T-helper 1 cell (primary cell): ENCODE data around the gene COL1A2.

Experiments used
- DNase-seq, 5 donors: peaks; one replicate each; pipeline ENCODE4 v3.0.0-alpha.2; 2012 to 2020

Gene COL1A2

DNA sequence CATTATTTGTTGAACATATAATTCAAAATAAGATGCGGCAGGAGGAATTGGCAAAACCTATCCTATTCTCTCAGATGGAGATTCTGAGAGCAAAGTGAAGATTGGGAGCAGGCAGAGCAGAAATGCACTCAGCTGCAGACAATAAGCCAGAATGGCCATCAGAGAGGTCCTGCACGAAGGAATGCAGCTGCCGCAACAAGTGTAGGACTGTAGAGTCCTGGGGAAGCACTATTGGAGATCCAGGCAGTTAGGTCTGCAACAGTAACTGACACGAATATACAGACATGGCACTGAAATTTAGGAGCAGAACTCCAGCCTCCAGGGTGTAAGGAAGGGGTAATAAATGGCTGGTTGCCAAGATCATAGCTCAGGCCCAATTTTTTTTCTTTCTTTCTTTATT lies 10.4 kb upstream of the COL1A2 start:
- DNase-seq, result no peak

DNA sequence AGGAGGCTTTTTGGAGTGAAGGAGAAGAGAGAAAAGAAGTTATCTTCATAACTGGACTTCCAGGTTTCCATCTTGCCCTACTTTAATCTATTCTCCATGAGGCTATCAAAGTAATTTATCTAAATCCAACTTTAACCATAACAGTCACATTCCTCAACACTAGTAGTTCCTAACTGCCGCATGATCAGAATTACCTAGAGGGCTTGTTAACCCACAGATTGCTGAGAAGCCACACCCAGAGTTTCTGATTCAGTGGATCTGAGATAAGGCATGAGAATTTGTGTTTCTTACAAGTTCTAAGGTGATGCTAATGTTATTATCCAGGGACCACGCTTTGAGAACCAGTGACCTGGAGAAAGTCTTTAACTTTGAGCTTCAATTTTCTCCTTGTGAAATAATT lies 8.3 kb upstream of the COL1A2 start:
- no peak for DNase-seq

DNA sequence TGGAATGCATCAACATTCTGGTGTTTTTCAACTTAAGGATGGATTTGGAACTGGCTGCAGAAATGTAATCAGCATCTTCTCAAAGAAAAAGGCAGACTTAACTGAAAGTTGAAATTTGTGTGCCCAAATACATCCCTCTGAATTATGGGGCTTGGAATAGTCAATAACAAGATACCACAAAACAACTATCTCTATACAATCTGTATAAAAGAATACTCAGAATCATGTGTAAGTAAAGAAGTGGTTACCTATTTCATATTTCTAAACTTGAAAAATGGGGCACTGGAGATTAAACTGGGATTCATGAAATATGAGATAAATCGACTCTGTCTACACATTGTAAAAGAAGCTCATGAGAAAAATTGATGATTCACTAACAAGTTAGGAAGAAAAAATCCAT lies 6.2 kb upstream of the COL1A2 start:
- DNase-seq, result no peak

DNA sequence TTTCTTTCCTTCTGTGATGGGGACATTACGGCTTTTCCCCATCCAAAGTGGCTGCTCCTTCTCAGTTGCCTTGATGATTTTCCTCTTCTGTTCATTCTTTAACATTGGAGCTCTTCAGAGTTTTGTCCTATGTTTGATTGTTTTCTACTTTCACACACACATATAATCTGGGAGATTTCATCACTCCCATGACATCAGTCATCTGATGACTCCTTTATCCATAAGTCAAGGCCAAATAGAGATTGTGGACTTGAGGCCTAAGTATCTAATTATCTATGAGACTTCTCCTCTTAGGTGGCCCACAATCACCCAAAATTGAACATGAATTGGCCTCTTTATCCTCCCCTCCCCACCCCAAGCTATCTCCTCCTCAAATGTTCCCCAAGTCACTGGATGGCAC lies 5.3 kb upstream of the COL1A2 start:
- no peak for DNase-seq

DNA sequence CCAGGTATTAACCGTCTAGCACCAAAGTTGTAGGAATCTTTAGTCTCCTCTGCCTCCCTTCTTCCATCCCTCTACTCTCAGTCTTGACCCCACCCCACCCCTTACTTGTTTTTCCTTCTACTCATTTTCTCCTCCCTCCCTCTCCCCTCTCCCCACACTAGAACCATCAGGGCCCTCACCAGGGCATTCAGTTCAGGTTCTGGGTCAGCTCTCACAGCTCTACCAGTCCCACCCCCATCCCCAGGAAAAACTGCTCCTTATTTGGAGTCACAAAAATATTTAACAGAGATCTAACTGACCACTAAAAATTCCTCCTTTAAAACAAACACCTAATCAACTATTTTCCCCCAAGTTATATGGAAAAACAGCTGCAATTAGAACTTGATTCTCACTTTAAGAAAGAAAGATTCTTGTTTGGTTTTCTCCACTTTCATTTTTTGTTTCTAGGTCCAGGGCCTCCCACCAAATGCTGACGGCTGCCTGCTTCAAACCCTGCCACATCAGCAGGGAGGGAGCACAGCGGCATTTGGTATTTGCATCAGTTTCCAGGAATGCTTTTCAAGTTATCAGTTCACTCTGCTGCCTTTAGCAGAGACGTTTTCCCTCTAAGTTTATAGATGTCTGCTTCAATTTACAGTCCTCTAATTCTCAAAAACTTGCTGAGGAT lies 2.8 kb upstream of the COL1A2 start:
- DNase-seq, result peak in 1 of 5 donors; percentile 38

DNA sequence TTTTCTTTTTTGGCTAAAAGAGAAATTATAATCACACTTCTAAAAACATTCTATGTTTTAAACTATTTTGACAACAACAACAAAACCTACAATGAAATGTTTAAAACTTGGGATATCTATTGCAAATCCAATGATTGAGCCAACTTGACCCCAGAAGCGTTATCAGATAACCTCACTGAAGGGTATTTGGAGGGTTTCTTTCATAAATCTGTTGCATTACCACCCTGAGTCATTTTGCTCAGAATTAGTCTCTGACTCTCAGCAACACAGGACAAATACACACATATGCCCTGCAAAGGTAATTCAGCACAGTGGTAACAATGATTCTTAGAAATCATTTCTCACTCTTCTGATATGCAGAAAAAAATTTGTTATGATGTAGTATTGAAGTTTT lies 2.3 kb upstream of the COL1A2 start:
- peak in 1 of 5 donors; percentile 4 for DNase-seq

DNA sequence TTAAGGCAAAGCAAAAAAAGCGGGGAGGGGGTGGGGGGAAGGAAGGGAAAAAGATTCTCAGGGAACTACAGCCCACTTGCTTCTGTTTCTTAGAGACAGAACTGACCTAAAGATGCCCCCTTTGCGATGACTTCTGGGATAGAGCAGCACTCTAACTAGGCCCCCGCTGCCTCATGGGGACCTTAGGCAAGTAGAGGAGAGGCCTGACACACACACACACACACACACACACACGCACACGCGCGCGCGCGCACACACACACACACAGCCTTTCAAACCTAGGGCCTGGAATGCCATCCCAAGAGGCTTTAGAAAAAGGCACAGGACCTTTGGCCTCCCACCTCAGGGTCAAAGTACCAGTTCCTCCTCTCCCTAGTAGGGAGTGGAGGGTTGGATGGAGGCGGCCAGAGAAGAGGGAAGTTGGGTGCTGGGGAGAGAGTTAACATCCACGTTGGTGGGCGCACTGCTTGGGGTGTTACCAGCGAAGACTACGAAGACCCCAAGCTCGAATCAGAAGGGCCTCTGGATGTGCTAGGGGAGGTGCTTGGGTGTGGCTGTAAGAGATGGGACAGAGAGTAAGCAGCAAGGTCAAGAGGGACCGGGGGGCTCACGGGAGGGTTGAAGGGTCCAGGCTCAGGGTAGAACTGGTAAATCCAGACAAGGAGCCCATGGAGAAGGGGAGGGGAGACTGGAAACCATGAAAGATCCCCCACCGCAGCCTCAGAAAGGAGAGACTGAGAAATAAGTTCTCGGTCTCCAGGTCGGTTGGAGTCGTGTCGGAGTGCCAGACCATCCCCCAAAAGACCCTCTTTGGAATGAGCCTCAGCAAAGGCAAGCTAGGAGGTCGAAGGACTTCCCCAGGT lies 1.2 kb upstream of the COL1A2 start:
- no peak for DNase-seq

DNA sequence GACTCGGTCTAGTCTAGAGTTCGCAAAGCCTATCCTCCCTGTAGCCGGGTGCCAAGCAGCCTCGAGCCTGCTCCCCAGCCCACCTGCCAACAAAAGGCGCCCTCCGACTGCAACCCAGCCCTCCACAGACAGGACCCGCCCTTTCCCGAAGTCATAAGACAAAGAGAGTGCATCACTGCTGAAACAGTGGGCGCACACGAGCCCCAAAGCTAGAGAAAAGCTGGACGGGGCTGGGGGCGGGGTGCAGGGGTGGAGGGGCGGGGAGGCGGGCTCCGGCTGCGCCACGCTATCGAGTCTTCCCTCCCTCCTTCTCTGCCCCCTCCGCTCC lies 622 bp upstream of the COL1A2 start:
- no peak for DNase-seq

DNA sequence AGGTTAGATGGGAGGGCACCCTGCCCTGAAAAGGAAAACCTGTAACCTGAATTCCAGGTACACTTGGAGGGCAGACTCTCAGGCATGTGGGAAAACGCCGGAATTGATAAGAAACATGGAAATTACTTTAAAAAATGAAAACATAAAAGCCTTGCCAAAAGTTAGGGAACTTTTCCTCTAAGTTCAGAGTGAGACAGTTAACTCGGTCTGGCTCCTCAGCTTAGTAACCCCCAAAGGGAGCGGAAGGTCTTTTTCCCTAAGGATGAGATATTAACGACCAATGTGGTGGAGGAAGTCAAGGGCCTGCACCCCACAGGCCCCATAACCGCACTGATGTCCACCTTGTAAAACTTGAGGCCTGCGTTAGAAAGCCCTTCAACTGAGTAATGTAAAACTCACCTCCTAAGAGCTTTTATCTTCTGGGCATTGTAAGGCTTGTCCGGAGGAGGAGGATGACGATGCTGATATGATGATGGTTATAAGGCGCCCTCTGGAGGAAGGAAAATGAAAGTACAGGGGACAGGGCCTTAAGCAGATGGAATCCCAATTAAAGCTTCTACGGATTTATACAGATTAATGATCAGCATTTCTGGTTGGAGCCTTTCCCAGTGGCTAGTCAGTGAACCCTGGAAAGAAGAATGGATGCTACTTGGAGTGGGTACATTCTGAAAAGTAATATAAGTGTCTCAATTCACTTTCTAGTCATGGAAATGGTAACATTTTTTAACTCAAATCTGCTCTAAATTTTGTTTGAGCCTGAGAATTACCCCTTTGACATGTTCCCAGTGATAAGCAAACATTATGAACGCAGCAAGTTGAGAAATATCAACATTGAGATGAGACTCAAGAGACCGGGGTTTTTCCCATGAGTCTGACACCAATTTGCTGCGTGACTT lies 694 bp downstream of the COL1A2 start:
- DNase-seq, result peak in 1 of 5 donors; percentile 60

DNA sequence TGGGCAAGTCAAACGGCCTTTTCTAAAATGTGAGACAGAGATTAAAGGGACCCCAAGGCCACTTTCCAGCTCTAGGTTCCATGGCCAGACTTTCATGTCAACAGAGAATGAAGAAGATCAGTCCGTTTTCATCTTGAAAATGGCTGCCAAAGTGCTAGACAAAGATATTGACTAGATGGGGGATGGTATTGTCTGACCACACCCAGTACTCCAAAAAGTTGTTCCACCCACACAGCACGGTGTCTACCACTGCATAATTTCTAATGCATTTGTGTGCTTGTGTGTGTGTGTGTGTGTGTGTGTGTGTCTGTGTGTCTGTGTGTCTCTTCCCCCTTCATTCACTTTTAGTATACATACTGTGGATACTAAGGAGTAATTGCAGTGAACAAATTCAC lies 1.3 kb downstream of the COL1A2 start:
- DNase-seq, result no peak

DNA sequence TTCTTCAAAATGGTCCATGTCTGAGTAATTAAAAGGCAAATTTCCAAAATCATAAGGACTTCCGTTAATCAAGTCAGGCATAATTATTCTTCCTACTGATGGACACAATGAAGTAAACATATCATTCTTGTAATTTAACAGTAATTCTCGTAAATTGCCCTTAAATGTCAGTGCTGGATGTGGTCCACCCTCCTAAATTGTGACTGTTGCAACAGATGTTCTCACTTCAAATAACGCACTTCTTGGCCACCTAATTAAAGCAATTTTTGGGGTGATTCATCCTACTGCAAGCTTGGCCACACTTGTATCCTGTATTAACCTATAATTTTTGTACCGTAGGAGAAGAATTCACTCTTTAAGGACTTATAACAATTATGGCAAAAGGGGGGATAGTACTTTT lies 1.9 kb downstream of the COL1A2 start:
- DNase-seq, result no peak

DNA sequence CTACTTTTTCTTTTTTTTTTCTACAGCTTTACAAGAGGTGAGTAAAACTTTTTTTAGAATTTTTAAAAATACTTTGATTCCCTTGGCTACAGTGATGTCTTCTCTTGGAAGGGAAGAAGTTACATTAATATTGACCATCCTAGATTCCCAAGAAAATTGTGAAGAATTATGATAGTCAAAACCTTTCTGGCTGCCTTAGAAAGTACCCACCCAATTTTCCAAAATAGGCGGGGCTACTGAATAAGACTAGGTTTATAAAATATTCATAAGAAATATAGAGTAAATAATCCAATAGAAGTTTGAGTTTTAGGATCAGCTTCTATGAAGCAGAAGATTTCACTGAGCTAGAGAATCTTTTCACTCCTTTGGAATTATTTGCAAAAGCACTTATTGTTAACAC lies 3.0 kb downstream of the COL1A2 start:
- no peak for DNase-seq

DNA sequence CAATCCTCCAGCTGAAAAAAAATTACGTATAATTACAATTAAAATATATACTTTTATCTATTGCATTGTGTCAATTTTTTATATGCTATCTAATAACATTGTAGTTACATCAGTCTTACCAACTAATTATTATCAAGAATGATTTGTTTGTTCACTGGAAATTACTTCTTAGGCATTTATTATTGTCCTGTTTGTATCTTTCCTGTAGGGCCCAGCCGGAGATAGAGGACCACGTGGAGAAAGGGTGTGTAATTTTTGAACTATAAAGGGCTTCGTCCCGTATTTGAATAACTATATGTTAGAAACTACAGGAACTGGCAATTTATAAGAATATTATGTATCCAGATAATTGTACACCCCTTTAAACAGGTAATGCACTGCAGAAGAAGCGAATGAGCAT lies 4.1 kb downstream of the COL1A2 start:
- no peak for DNase-seq

DNA sequence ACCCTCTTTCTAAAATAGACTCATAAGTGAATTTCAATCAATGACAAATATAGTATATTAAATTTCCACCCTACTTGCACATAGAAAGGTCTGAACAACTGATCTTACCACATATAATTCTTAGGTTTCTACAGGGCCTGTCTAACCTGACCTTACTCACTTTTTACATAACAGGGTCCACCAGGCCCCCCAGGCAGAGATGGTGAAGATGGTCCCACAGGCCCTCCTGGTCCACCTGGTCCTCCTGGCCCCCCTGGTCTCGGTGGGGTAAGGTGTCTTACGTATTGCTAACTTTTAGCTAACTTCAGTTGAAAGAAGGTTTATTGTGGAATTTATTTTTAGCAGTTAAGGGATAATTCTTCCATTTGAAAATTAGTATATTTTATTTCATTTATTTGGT lies 5.3 kb downstream of the COL1A2 start:
- DNase-seq, result no peak

DNA sequence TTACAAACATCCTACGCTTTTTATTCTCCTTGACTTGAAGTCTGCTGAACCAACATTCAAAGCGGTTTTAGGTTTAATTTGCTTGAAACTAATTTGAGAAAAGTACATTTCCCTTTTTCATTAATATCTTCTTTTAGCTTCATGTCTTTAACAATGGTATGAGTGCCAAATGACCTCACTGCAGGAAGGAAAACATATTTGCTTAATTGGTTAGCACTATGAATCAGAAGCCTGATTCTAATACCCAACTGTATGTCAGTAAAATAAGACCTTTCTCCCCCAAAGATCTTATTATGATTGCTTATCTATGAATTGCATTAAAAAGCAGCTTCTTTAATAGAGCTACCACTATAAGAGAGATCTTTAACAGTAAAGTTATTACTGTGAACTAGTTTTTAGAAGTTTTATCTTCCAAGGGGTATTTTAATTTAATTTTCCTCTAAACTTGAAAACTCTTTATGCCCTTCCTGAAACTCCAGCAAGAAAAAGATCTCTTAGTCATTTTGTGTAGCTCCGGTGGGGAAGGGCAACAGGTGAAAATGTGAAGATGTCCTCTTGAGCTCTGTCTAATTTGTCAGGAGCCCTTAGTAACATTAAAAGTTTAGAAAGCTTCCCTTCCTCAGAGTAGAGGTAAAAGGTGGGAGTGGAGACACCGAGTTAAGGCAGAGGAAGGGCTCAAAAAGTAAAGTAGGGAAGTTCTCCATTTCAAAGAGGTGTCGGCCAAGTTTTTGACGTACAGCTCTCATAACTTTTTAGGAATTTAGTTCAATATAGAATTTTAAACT lies 6.1 kb downstream of the COL1A2 start:
- no peak for DNase-seq

DNA sequence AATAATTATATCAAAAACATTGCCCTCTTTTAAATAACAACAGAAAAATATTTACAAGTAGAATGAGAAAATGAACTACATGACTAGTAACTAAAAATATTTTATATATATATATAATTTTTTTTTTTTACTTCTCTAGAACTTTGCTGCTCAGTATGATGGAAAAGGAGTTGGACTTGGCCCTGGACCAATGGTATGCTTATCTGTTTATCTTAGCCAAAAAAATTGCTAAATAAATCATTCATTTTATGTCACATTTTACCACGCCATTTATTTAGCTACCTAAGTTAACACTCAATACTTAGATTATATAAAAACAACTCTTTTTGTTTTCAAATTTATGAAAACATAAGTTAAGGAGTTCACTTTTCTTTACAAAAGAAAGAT lies 6.7 kb downstream of the COL1A2 start:
- DNase-seq, result no peak

DNA sequence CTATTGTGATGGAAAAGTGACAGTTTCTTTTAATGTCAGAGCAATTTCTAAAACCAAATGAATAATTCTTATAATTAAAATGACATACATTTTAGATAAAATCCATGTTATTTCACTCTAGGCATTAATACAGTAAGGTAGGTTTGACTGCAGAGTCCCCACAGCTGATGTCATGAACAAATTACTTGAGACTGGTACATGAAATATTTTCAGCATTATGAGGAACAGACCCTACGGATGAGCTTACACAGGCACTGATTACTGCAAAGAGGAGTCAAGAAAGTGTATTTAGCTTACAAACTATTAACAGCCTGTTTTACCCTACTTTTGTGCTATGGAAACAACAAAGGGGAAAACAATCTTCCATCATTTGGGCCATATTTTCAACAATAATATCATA lies 8.9 kb downstream of the COL1A2 start:
- no peak for DNase-seq

DNA sequence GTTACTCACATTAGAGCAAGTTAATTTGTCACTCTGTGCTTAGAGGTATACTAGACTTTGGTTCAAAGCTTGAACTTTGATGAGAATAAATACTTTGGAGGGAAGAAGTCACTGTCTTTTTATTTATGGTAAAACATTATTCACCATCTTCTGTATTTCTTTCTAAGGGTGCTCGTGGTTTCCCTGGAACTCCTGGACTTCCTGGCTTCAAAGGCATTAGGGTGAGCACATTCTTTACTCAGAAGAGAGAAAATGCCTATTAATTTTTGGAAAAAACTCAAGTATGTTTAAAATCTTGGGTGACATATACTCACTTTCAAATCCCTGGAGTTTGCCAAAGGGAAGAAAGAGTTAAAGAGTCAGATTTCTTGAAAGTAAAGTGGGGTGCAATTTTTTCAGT lies 10.8 kb downstream of the COL1A2 start:
- no peak for DNase-seq

DNA sequence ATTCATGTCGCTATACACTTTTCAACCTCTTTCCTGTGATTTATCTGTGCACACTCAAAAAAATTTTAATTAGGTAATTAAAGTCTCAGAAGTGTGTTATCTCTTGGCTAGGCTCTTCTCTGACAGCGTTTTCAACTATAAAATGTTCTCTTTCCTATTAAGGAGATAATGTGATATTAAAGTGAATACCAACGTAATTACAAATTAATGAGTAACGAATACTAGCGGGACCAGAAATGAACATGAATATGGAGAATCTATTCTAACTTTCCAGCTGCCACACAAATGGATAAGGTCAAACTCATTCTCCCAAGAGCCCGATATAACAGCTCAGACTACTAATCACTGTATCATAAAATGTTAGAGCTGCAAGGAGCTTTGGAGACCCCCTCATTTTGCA lies 12.0 kb downstream of the COL1A2 start:
- DNase-seq, result no peak

DNA sequence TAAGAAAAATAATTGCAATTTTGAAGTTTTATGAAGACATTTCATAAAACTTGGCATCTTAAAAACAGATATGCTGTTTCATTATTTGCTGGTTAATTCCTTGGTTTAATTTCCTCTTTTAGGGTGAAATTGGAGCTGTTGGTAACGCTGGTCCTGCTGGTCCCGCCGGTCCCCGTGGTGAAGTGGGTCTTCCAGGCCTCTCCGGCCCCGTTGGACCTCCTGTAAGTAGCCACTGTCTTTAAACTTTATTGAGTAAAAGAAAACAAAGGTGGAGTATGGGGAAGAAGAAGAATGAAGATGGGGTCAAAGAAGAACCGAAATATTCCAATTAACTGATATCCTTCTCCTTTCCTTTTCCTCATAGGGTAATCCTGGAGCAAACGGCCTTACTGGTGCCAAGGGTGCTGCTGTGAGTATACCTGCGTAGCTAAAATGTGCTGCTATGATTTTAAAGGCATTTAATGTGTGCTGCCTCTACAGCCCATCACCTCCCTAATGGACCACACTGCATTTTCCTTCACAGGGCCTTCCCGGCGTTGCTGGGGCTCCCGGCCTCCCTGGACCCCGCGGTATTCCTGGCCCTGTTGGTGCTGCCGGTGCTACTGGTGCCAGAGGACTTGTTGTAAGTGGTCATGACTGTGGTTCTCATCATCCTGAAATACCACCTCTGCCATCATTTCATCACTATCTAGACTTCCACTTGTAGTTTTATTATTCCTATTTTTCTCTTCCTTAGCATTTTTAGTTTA lies 14.7 kb downstream of the COL1A2 start:
- DNase-seq, result no peak

DNA sequence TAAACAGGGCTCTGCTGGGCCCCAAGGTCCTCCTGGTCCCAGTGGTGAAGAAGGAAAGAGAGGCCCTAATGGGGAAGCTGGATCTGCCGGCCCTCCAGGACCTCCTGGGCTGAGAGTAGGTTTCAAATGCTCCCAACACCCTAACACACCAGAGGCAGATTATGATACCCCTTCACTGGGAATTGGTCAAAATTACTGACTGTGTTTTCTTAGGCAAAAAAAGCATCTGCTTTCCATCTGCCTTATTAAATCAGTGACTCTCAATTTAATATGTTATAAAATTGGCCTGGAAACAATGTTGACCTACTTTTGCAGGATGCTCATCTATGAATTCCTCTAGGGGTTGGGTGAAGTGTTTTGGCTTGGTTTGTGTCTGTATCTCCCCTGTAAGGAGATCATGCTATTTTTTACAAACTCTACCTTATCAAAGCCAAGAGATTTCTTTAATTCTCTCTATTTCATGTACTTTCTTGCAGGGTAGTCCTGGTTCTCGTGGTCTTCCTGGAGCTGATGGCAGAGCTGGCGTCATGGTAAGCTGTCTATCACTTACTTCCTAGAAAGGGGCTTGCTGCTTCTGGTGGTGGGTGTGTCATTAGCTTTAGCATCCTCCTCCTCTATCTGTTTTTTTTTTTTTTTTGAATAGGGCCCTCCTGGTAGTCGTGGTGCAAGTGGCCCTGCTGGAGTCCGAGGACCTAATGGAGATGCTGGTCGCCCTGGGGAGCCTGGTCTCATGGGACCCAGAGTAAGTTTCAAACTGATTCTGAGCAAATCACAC lies 15.9 kb downstream of the COL1A2 start:
- no peak for DNase-seq

DNA sequence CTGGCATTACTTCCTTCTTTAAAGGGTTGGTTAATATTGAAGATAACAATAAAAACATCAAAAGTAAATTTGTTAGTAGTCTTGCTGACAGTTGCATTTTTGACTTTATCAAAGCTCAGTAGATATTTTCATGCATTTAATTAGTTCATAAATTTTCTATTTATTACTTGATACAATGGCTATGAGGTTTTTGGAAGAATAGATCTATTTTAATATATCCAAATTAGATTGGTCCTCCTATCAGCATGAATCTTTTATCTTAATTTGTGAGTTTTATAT lies 16.4 kb downstream of the COL1A2 start:
- DNase-seq, result no peak
